HG03521 (cell line): ENCODE results near the gene CENPX.

Experiments used
- ATAC-seq: cut with Tn5 transposase; IDR thresholded peaks from one replicate; pipeline ENCODE4 v1.9.1; 2021; ENCODE audit warnings: mild to moderate bottlenecking, moderate library complexity; ENCODE audit not compliant: unreplicated experiment

CENPX gene

DNA sequence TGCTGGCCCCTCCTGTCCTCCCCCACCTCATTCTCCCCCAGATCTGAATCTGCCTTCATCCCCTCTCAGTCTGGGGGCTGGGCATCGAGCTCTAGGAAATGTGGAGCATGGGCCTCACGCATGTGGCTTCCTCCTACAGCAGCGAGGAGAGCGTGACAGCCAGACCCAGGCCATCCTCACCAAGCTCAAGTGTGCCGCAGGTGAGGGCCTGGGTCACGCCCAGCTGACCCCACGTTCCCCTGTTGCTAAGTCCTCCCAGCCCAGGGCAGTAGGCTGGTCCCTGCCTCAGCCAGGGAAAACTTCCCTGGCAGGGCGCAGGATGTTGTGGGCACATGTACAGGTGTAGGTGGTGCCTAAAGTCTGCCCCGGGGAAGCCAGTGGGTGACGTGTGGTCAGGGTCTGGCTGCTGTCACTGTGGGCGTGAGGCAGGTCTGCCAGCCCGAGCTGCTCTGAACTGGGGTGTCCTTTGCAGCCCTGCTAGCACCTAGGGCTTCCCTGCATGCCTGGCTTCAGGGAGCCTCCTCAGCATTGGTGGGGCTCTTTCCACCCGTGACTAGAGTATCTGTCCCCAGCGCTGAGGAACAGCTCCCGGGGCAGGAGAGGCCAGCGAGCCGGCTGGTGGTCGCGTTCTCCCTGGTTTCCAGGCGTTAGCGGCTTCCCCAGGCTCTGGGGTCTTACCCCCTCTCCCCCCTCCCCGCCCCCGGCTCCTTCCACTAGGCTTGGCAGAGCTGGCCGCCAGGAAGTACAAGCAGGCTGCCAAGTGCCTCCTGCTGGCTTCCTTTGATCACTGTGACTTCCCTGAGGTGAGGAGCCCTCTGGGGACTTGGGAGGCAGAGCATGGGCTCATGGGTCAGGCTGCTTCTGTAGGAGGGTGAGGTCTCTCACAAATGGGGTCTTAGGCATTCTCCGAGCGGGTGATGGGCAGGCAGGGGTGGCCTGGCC lies 32.6 kb upstream of the CENPX start:
- ATAC-seq: no peak

DNA sequence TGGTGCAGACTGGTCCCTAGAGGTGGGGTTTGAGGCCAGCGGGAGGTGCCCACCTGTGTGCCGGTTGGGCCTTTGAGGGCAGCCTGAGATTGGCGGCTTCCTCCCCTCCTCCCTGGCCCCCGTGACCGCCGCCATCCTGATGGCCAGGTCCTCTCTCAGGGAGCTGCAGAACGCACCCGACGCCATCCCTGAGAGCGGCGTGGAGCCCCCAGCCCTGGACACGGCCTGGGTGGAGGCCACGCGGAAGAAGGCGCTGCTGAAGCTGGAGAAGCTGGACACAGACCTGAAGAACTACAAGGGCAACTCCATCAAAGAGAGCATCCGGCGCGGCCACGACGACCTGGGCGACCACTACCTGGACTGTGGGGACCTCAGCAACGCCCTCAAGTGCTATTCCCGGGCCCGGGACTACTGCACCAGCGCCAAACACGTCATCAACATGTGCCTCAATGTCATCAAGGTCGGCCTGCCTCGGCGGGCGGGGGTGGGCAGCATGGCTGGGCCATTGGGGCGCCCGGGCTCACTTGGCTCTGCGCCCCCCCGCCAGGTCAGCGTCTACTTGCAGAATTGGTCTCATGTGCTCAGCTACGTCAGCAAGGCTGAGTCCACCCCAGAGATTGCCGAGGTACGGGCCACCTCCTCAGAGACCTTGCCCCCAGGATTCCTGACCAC lies 31.8 kb upstream of the CENPX start:
- ATAC-seq: no peak

DNA sequence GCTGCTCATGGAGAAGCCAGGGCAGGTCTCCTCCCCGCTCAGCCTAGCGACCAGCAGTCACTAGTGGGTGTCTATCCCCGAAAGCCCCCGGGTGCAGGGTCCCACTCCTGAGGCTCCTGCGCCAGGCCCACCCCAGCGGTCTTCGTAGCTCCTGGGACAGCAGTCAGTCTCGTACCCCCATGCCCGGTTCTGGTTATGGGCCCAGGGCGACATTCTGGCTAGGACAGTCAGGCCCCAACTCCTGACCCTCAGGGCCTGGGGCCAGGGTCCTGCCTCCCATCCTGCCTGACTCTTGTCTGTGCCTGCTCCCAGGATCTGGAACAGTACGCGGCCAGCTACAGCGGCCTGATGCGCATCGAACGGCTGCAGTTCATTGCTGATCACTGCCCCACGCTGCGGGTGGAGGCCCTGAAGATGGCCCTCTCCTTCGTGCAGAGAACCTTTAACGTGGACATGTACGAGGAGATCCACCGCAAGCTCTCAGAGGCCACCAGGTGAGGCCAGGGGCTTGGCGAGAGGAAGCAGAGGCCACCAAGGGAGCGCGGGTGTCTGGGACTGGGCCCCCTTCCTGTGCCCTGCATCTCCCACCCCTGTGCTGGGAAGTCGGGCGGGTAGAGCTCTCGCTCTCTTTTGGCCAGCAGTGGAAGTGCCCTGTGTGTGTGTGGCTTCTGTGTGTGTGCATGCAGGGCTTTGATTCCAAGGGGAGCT lies 31.0 kb upstream of the CENPX start:
- ATAC-seq: no peak

DNA sequence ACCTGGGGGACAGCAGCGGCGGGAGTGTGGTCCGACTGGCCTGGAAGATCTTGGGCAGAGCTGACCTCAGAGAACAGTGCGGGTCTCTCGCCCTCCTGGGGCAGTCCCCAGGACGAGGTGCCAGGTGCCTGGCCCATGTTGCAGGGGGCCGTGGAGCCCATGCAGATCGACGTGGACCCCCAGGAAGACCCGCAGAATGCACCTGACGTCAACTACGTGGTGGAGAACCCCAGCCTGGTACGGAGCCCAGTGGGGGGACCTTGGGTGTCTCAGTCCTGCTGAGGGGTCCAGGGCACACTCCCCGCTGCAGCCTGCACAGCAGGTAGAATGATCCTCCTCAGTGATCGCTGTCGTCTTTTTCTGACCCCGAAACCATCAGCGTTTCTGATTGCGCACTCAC lies 30.5 kb upstream of the CENPX start:
- no peak for ATAC-seq

DNA sequence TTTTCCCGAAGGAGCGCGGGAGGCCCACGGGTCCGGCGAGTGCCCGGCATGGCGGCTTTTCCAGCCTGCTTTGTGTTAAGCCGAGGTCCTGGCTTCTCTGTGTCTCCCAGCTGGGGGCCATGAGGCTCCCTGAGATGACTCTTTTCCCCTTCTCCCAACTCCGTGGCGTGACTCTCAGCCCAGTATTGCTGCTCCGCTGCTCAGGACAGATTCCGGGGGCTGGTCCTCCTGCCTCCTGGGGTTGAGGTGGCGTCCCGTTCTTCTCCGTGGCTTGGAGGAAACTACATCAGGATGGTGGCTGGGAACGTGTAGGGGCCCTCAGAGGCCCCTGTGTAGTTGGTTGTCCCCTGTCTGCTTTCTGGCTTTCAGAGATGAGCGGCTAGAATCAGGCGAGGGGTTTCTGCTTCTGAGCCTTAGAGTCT lies 30.0 kb upstream of the CENPX start:
- no peak for ATAC-seq

DNA sequence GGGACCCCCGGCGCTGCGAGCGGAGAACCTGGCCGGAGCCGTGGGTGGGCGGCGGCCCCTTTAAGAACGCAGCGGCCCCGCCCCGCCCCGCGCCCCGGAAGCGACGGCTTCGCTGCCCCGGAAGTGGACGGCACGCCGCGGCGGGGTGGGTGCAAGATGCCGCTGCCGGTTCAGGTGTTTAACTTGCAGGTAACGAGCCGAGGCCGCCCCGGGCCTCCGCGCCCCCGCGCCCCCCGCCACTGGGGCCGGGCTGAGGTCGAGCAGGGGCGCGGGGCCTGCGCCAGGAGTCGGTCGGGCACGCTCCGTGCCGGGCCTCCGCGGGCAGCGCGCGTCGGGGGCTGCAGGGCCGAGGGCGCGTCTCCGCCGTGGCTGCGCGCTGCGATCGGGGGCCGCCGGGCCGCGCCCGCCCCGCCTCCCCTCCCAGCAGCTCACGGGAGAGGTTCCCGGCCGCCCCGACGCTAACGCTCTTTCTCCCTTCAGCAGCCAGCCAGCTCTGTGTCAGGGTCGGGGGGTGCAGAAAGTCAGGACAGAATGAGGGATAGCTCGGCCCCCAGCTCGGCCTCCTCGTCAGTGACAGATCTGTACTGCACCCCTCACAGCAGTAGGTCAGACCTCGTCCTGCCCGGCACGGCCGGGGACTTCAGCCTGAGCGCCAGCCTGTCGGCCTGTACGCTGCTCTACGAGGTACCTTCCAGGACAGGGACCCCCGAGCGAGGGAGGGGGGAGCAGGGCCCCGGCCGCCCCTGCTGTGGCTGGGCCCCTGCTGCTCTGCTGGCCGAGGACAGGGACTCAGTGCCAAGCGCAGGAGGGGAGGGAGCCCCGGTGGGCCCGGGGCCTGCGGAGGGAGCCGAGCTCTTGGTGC lies 29.3 kb upstream of the CENPX start, which contains the start of the genes GPS1 and RFNG:
Gene GPS1 (plus strand): TSS at position 123 of the 862 bp plus-strand sequence. CDS start 34 bp downstream, at position 157.
Gene RFNG (minus strand): TSS at position 36 of the 862 bp plus-strand sequence. CDS start 45 bp downstream, outside the sequence.
- ATAC-seq: peak; percentile 65

DNA sequence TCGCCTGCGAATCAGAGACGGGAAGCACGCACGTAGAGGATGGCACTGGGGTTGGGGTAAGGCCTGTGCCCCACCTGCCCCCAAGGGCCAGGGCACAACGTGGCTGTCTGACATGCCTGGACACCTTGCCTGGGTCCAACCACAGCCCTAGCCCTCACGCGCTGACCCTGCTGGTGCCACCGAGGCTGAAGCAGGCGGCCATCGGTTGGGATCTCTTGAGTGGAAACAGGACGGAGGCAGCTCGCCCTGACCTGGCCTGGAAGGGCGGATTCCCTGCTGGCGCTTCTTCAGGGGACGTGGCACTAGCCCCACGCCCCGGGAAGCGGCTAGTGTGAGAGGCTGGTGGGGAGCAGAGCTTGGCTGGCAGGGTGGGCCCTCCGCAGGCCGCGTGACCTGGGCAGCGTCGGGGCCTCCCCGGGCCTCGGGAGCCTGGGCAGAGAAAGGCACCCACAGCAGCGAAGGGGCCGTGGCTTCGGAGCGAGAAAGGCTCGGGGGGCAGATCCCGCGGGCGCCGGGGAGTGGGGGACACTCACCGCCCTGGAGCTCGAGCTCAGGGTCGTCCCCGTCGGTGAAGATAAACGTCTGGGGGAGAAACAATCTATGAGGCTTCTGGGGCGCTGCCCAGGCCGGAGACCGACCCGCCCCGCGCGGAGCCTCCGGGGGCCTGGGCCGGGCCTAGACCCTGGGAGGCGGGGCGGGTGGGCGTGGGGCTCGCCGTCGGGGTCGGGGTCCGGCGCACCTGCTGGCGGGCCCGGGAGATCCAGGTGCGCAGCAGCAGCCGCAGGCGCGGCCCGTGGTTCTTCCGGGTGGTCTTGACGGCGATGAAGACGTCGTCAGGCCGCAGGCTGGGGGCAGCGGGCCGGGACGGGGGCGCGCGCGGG lies 28.3 kb upstream of the CENPX start:
- no peak for ATAC-seq

DNA sequence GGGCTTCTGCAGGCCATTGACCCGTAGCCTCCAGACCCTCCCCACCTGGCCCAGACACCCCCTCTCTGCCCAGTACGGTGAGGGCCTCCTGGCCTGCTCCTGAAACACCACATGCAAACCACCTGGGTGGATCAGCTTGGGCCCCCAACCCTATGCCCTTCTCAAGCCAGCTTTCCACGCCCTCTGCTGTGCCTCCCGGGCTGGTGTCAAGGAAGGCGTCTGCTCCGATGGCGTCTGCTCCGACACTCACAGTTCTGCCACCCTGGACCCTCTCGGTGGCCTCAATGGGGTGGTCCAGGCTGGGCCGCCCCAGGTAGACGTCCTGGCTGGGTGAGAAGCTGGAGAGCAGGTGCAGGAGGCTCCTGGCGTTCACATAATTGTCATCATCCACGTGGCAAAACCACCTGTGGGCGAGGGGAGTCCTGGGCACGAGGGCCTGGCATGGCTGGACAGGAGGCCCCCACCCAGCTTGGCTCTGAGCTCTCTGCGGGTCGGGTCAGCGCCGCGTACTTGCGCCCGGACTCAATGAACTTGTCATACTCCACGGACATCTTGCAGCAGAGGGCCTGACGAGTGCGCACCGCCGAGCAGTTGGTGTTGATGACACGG lies 27.6 kb upstream of the CENPX start:
- ATAC-seq: no peak

DNA sequence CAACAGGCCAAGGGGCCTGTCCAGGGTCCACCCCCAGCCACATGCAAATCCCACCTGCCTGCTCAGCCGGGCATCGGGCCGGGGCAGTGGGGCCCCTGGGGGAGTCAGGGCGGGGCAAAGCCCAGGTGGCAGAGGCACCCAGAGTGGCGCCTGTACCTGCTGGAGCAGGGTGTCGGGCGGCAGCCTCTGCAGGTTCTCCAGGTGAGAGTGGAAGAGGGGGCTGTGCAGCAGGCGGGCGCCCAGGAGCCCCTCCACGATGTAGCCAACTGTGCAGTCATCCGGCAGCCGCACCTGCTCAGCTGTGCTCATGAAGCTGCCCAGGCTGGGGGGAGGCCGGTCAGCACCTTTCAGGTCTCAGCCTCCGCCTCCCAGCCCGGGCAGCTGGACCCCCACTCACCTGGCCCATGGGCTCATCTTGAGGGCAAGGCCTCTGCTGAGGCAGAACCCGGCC lies 26.9 kb upstream of the CENPX start:
- no peak for ATAC-seq

DNA sequence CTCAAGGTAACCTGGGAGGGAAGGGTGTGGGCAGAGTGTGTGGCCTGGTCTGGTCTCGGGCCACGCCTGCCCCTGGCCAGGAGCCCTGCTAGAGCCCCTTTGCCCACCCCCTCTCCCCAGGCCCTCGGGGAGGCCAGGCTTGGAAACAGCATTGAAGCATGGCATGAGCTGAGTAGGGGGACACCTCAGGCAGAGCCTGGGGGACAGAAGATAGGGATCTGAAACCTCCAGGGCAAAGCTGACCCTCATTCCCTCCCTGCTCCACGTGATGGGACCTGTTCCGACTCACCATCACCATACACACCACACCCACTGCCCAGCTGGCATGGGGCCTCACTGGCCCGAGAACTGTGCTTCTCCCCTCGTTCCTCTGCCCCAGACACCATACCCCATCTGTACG lies 26.4 kb upstream of the CENPX start:
- ATAC-seq: no peak

DNA sequence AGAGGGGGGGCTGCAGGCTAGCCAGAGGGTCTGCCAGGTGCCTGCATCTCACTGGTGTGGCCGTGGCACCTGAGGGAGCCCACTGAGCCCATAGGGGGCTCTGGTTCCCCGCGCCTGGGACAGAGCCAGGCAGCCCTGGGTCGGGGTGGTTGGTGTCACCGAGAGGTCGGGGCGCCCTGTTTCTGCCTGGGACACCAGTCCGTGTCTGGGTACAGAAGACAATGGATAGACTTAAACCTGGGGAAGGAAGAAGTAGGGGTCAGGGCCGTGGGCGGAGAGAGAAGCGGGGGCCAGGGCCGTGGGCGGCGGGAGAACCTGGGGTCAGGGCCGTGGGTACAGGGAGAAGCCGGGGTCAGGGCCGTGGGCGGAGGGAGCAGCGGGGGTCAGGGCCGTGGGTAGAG lies 25.9 kb upstream of the CENPX start:
- ATAC-seq: no peak

DNA sequence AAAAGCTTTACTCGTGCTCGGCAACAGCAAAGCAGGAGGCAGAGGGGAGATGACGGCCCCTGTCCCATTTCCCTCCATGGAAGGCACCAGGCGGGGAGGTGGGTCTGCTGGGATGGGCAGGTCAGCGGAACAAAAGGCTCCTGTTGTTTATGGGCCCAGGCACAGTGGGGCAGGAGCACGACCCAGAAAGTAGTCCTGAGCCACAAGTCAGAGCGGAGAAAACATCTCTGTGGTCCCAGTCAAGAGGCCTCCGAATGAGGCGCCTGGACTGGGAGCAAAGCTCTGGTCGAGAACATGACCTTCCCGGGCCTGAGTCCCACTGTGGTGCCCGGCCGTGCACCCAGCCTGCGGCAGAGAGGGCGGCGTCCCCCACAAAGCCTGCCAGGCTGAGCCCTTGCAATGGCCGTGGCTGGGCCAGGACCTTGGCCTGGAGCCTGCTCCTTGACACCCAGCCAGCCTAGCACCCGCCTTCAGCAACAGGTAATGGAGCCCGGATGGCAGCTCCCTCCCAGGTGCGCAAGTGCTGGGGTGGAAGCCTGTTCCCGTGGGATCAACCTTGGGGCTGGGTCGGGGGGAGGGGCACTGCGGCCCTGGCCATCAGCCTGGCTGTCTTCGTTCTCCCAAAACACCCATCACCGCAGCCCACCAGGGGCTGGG lies 25.4 kb upstream of the CENPX start:
- ATAC-seq: no peak

DNA sequence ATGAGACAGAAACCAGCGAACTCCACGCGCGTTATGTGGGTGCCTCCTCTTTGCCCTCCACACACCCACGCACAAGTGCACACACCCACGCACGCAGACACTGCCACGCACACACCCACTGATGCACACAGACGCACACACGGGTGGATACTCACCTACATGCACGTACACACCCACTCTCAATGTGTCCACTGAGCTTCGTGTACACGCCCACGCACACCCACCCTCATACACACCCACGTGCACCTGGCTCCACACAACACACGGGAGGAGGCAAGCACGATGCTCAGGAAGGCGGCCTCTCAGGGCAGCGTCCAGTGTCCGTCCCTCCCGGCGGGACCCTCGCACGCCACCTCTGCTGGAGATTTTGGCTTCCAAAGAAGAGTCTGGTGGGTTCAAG lies 24.7 kb upstream of the CENPX start:
- no peak for ATAC-seq

DNA sequence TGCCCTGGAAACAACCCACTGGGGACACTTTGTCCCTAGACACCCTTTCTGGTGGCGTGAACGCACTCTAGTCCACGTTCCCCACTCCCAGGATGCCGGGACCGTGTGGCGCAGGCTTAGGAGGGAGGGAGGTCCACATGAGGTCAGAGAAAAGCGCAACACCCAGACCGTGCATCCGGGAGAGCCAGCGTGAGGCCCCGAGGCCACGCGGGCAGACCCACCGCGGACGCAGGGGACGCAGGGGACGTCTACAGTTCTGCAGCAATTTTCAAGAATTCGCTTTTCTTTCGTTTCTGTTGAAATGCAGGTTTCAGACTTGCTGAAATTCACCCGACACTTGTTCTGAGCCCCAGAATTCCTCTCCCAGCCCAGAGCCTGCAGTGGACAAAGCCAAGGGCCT lies 24.2 kb upstream of the CENPX start:
- no peak for ATAC-seq

DNA sequence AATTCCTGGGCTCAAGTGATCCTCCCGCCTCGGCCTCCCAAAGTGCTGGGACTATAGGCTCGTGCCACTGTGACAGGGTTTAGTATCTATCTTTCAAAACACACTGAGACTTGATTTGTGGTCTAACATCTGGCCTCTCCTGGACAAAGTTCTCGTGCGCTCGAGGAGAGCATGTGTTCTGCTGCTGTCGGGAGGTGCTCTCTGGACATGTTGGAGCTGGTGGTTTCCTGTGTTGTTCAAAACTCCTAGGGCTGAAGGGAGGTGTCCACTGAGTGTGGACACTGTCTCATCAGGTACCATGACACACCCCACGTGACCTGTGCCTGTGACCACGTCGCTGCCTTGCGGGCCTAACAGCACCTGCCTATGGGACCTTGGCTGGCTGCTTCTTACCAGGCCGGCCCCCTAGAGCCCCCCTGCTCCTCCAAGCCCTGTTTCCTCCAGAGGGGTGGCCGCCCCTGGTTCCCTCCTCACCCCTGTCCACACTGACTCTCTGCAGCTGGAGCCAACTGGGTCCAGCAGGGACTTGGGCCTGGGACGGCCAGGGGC lies 23.3 kb upstream of the CENPX start:
- ATAC-seq: no peak

DNA sequence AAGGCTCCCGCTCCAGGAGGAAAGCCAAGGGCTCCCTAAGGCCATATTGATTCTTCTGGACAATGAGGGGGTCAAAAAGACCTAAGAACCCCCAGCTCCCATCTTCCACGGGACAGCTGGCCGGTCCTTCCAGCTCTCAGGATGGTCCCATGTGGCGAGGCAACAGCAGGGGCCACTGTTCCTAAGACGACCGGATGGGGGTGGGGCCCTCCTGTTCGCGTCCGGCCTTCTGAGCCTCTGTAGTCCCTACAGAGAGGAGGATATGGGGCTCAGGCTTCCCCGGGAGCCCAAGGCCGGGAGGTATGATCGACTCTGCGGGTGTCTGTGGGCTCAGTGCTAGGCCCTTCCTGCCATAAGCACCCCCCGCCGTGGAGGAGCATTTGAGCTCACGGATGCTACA lies 20.8 kb upstream of the CENPX start:
- ATAC-seq: no peak

DNA sequence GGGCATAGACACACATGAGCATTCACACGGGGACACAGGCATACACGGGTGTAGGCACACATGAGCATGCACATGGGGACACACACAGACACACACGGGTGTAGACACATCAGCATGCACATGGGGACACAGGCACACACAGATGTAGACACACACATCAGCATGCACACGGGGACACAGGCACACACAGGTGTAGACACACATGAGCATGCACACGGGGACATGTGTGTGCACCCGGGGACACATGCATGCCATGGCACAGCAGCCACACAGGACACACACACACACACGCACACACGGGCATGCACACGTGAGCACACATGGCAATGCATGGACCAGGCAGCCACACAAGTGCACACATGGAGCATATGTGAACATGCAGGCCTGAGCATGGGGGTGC lies 20.0 kb upstream of the CENPX start:
- no peak for ATAC-seq

DNA sequence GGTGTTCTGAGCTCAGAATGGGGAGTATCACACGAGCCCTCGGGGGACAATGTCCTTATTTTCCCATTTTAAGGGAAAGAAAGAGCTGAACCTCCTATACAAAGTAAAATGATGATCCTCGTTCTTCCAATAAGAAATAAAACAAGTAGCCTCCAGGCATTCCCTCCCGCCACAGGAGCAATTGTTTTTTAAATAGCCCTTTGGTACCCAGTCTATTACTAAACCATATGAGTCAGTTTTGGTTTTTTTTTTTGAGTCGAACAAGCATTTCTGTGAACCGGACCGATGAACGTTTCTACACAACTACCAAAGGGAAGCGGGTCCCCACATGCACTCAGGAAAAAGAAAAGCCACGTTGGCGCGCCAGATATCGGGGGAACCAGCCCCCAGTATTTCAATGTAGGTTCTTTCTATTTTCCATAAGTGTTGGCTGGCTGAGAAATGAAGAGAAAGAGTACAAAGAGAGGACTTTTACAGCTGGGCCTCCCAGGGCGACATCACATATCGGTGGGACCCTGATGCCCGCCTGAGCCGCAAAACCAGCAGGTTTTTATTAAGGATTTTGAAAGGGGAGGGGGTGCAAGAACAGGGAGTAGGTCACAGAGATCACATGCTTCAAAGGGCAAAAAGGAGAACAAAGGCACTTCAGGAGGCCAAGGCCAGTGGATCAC lies 18.6 kb upstream of the CENPX start:
- ATAC-seq: no peak
